GM12878 (cell line): ENCODE results near the gene FSHB. TPM values are rescaled to one million over a fixed set of nuclear protein-coding genes. Genes with fewer than 3 reads are reported as not detected.

ENCODE experiments used
- ATAC-seq: fragments of 200-7000 bp; cut with Tn5 transposase; 3 replicates; pipeline ENCODE4 v1.9.1; 2020; ENCODE audit warnings: mild to moderate bottlenecking, moderate library complexity
- Bru-seq: library from RNA; stranded (reverse); fragments of 400-500 nt; gene quantifications from one replicate; lab custom pipeline; 2021; lab: Mats Ljungman, UMichigan
- BruChase-seq, 2 experiments: library from RNA; stranded (reverse); fragments of 400-500 nt; gene quantifications; one replicate each; lab custom pipeline; 2021; lab: Mats Ljungman, UMichigan
- BruUV-seq: library from RNA; stranded (reverse); fragments of 400-500 nt; replicated peaks from 2 replicates; lab custom pipeline; 2021; lab: Mats Ljungman, UMichigan
- CTCF ChIA-PET: fragments of 300-600 bp; sonication (Branson Sonifier 250); formaldehyde crosslinking; extraction: SDS; loops from one replicate; lab custom pipeline; 2021; ENCODE audit warnings: inconsistent platforms; lab: Yijun Ruan, JAX
- POLR2A ChIA-PET: fragments of 350-600 bp; formaldehyde crosslinking; extraction: SDS; loops from one replicate; lab custom pipeline; 2021; ENCODE audit warnings: inconsistent platforms; lab: Charles Lee
- RAD21 ChIA-PET: fragments of 300-600 bp; sonication (Branson Sonifier 250); formaldehyde crosslinking; loops from one replicate; lab custom pipeline; 2023; ENCODE audit warnings: antibody characterized with exemption; ENCODE audit not compliant: unreplicated experiment; lab: Charles Lee
- SMC1A ChIA-PET: fragments of 300-600 bp; sonication (Branson Sonifier 250); formaldehyde crosslinking; loops from one replicate; lab custom pipeline; 2023; ENCODE audit not compliant: unreplicated experiment, uncharacterized antibody; lab: Charles Lee
- DNase-seq: peaks from one replicate; pipeline ENCODE4 v3.0.0-alpha.2; 2011; ENCODE audit warnings: low read depth, low spot score
- FAIRE-seq: peaks from 3 replicates; lab custom pipeline; 2011; peaks lifted over from hg19 to GRCh38; lab: Jason Lieb, UNC
- H2AFZ ChIP-seq: 2 replicates; pipeline ENCODE4 v1.6.0; 2011; ENCODE audit warnings: low read depth, low read length, control low read depth; ENCODE audit not compliant: control insufficient read depth
- H3K27ac ChIP-seq: 2 replicates; pipeline ENCODE4 v1.5.1; 2011; ENCODE audit warnings: control low read depth; ENCODE audit not compliant: control insufficient read depth, insufficient read depth
- H3K27me3 ChIP-seq, 2 experiments: replicated peaks in 1 of 2; 2 replicates each; pipeline versions ENCODE4 v1.6.0 to v1.6.1; 2011; ENCODE audit warnings: low read length in 1 of 2; ENCODE audit not compliant: control insufficient read depth in 2 of 2, insufficient read depth in 2 of 2
- H3K36me3 ChIP-seq, 2 experiments: 2 replicates each; pipeline ENCODE4 v1.5.1; 2011; ENCODE audit warnings: low read length in 1 of 2; ENCODE audit not compliant: control insufficient read depth in 2 of 2, insufficient read depth in 2 of 2
- H3K4me1 ChIP-seq: 2 replicates; pipeline ENCODE4 v1.6.1; 2011; ENCODE audit warnings: mild to moderate bottlenecking, low read length, moderate library complexity, mixed read lengths; ENCODE audit not compliant: control insufficient read depth, insufficient read depth
- H3K4me2 ChIP-seq: 2 replicates; pipeline ENCODE4 v1.6.0; 2011; ENCODE audit warnings: control low read depth; ENCODE audit not compliant: control insufficient read depth, insufficient read depth
- H3K4me3 ChIP-seq: fragments of 200-600 bp; sonication (generic); 2 replicates; pipeline ENCODE4 v1.5.1; 2016
- H3K79me2 ChIP-seq: 2 replicates; pipeline ENCODE4 v1.6.0; 2011; ENCODE audit warnings: low read length; ENCODE audit not compliant: control insufficient read depth, insufficient read depth
- H3K9ac ChIP-seq: 2 replicates; pipeline ENCODE4 v1.8.0; 2011; ENCODE audit warnings: low read length, control low read depth, mixed read lengths; ENCODE audit not compliant: control insufficient read depth, insufficient read depth
- H3K9me3 ChIP-seq: replicated peaks from 3 replicates; pipeline ENCODE4 v1.5.1; 2011; ENCODE audit warnings: mild to moderate bottlenecking, low read length; ENCODE audit not compliant: control insufficient read depth, insufficient read depth
- H4K20me1 ChIP-seq: 2 replicates; pipeline ENCODE4 v1.6.0; 2011; ENCODE audit not compliant: control insufficient read depth, insufficient read depth
- BHLHE40 ChIP-seq, 2 experiments: fragments of 450-650 bp in 1 of 2; IDR thresholded peaks; 2 replicates each; pipeline ENCODE4 v1.6.1; 2011 to 2017; ENCODE audit warnings: low read depth in 2 of 2, borderline replicate concordance in 1 of 2, improper control_type of control experiment in 1 of 2, low read length in 1 of 2, mild to moderate bottlenecking in 1 of 2
- HDGF ChIP-seq: fragments of 450-650 bp; IDR thresholded peaks from 2 replicates; pipeline ENCODE4 v1.6.1; 2016; ENCODE audit warnings: antibody characterized with exemption
- MEF2A ChIP-seq: IDR thresholded peaks from 2 replicates; pipeline ENCODE4 v1.6.1; 2011; ENCODE audit warnings: low read depth, mild to moderate bottlenecking, low read length, moderate library complexity; ENCODE audit not compliant: insufficient read depth
- MEF2B ChIP-seq: fragments of 450-650 bp; IDR thresholded peaks from 2 replicates; pipeline ENCODE4 v1.6.1; 2018; ENCODE audit warnings: mild to moderate bottlenecking, moderate library complexity; ENCODE audit not compliant: partially characterized antibody, poor library complexity, severe bottlenecking
- MTA3 ChIP-seq: IDR thresholded peaks from 2 replicates; pipeline ENCODE4 v1.6.1; 2012; ENCODE audit warnings: low read length, inconsistent platforms, borderline replicate concordance
- MYB ChIP-seq: fragments of 150-350 bp; IDR thresholded peaks from 2 replicates; pipeline ENCODE4 v1.6.1; 2014; ENCODE audit warnings: mild to moderate bottlenecking, low read depth, low read length, borderline replicate concordance
- PAX8 ChIP-seq: fragments of 450-650 bp; IDR thresholded peaks from 2 replicates; pipeline ENCODE4 v1.6.1; 2017; ENCODE audit warnings: mild to moderate bottlenecking, moderate library complexity
- SMC3 ChIP-seq: IDR thresholded peaks from 2 replicates; pipeline ENCODE4 v1.6.1; 2011; ENCODE audit warnings: low read length, improper control_type of control experiment, borderline replicate concordance
- SREBF1 ChIP-seq: IDR thresholded peaks from 2 replicates; pipeline ENCODE4 v1.6.1; 2012; ENCODE audit warnings: mild to moderate bottlenecking, low read length
- TARDBP ChIP-seq: IDR thresholded peaks from 2 replicates; pipeline ENCODE4 v1.6.1; 2016; ENCODE audit warnings: borderline replicate concordance
- ZNF207 ChIP-seq: fragments of 450-650 bp; IDR thresholded peaks from 2 replicates; pipeline ENCODE4 v1.6.1; 2014; ENCODE audit warnings: antibody characterized with exemption, mild to moderate bottlenecking, borderline replicate concordance
- WGBS: methylation state at CpG from one replicate; pipeline ENCODE4 v1.1.6; 2016; ENCODE audit warnings: low lambda C conversion rate; ENCODE audit not compliant: insufficient replicate concordance, insufficient coverage; ENCODE audit errors: missing lambda C conversion rate; 5-methylcytosine and 5-hydroxymethylcytosine counted together
- in situ Hi-C: fragments of 300-500 bp; cut with MboI; formaldehyde crosslinking; loops from 9 replicates; pipeline ENCODE4 v1.14.3; 2018; ENCODE audit warnings: mixed read lengths
- intact Hi-C: fragments of 100-400 bp; cut with micrococcal nuclease; formaldehyde crosslinking; loops from one replicate; pipeline ENCODE4 v1.14.2; 2022; ENCODE audit not compliant: unreplicated experiment
- long read RNA-seq, 2 experiments: library from polyadenylated mRNA; unstranded; transcript quantifications; one replicate each; pipeline ENCODE4 v2.0.0, GENCODE V29; 2019 to 2020
- polyA minus RNA-seq, 3 experiments: library from RNA; depleted of rRNA, polyadenylated mRNA; stranded (reverse); fragments of >200 nt; gene quantifications; 2 replicates each; pipeline ENCODE4 v1.2.3, GENCODE V29; 2011
- polyA plus RNA-seq, 11 experiments: library from polyadenylated mRNA; depleted of rRNA in 4 of 11; unstranded in 6 of 11; stranded (reverse) in 5 of 11; fragments of >200 nt; fragmentation: Nextera tagmentation in 4 of 11; fragmentation: Illumina TruSeq in 1 of 11; extraction: Ambion mirVana in 4 of 11; extraction: Trizol in 1 of 11; gene quantifications; 1 replicate in 1 of 11; 2 replicates in 10 of 11; pipeline versions ENCODE4 v1.2.1 to v1.2.3, GENCODE V29; 2011 to 2016; ENCODE audit warnings: inconsistent platforms in 2 of 11, missing spikeins in 2 of 11, low read depth in 1 of 11
- total RNA-seq, 4 experiments: library from RNA; depleted of rRNA in 3 of 4; stranded (reverse); fragments of >200 nt in 3 of 4; fragmentation: Illumina TruSeq in 1 of 4; extraction: Trizol in 1 of 4; gene quantifications; 2 replicates each; pipeline versions ENCODE4 v1.2.1 to v1.2.3, GENCODE V29; 2013 to 2021

Gene FSHB
- total RNA-seq (2013; cell fraction: nucleolus; rRNA removed), result not detected in 2 replicates
- total RNA-seq (2014; rRNA removed) (not detected in 2 replicates), total RNA-seq (2014; rRNA removed; fragmentation: Illumina TruSeq; extraction: Trizol) (not detected in 2 replicates), total RNA-seq (2021) (not detected in 2 replicates), polyA plus RNA-seq (2011; rRNA removed) (not detected in 2 replicates), polyA plus RNA-seq (2014; fragmentation: Illumina TruSeq; extraction: Trizol) (not detected in 2 replicates), polyA plus RNA-seq (2014; fragmentation: Nextera tagmentation; extraction: Ambion mirVana) (not detected), polyA plus RNA-seq (2014; rRNA removed) (not detected in 2 replicates), polyA plus RNA-seq (2016; fragmentation: Nextera tagmentation; extraction: Ambion mirVana) (not detected), polyA minus RNA-seq (2011; rRNA and poly(A)+ RNA removed) (not detected in 2 replicates), Bru-seq, nascent RNA (not detected), BruChase-seq, experiment 1, labeled RNA remaining after a 6-hour chase (not detected), BruChase-seq, experiment 2, labeled RNA remaining after a 2-hour chase (not detected)
- polyA plus RNA-seq (2011; ENCODE audit: low read depth), result not detected
- not detected in 2 replicates for polyA plus RNA-seq (2011; cell fraction: cytosol; rRNA removed)
- not detected in 2 replicates for polyA plus RNA-seq (2011; cell fraction: nucleus; rRNA removed)
- polyA plus RNA-seq (2012), result not detected in 2 replicates
- polyA minus RNA-seq (2011; cell fraction: cytosol; rRNA and poly(A)+ RNA removed), result not detected in 2 replicates
- not detected in 2 replicates for polyA minus RNA-seq (2011; cell fraction: nucleus; rRNA and poly(A)+ RNA removed)
- long read RNA-seq, experiment 1, result 0 reads
- long read RNA-seq, experiment 2, result 0 reads

- Histone ChIP-seq H3K36me3 (no peaks in the 10 kb centered on the region), H3K9me3 (no peaks in the 10 kb centered on the region), H3K4me3 (no peak within 1 kb of the TSS), H3K79me2 (no peaks in the 10 kb centered on the region), H3K4me2 (no peak within 1 kb of the TSS), H3K9ac (no peak within 1 kb of the TSS), H3K27me3 (no peaks in the 10 kb centered on the region; a peak in 1 of 4 replicates), H2AFZ (no peak within 1 kb of the TSS), H3K4me1 (no peaks in the 10 kb centered on the region), H4K20me1 (no peaks in the 10 kb centered on the region), H3K27ac (no peak within 1 kb of the TSS)
- DNase-seq (no peak), FAIRE-seq (no peak), ATAC-seq (no peak)
- BruUV-seq, result no TSS peak
- in situ Hi-C loops, result no loop called here
- CTCF ChIA-PET, result interaction anchor here (1.0 to 1.5 kb wide), 2 partner anchors 10 to 103 kb away, joined by 3 to 5 read pairs; no protein-coding TSS in a partner anchor
- TF ChIP-seq SREBF1 (no peak), MEF2B (no peak), MYB (no peak), MEF2A (no peak), SMC3 (no peak), MTA3 (no peak), BHLHE40 (IDR thresholded peaks at IDR 0.05; ENCODE audit: borderline replicate concordance in 1 of 2, low read depth in 2 of 2, low read length in 1 of 2) (no peak), ZNF207 (no peak), TARDBP (no peak), HDGF (no peak), PAX8 (no peak)
- SMC1A ChIA-PET, result interaction anchor here (0.7 to 0.9 kb wide), 2 partner anchors 51 to 53 kb away, joined by 3 read pairs; no protein-coding TSS in a partner anchor
- 35% methylated on average over 3 of the region's 3 CpGs for WGBS
- POLR2A ChIA-PET, result no interaction called here
- intact Hi-C loops, result no loop called here
- RAD21 ChIA-PET, result no interaction called here
These were observed at the start of gene FSHB for GRCh38 chr11:30230714-30231113. FSHB (plus strand) TSS chr11:30231014; CDS start chr11:30231903, 889 bp downstream.
